Ovary (tissue), 3 donors: ENCODE data around the gene WDR93.

ENCODE experiments used
- CTCF ChIP-seq, 3 donors: fragments of 450-650 bp in 2 of 3; fragments of 200-600 bp in 1 of 3; IDR thresholded peaks; one replicate each; pipeline versions ENCODE4 v1.5.1 to v1.8.0; 2016 to 2022; ENCODE audit warnings: antibody characterized with exemption in 3 of 3, mild to moderate bottlenecking in 1 of 3
- EP300 ChIP-seq: sonication (generic); formaldehyde crosslinking; IDR thresholded peaks from one replicate; pipeline ENCODE4 v1.6.1; 2017; ENCODE audit warnings: antibody characterized with exemption
- donor health status: DM: no; HTN: no; CAD: no.

GRCh38 chr15:89654847-89655805 is 35.5 kb upstream of the WDR93 start, which contains the start of gene KIF7:
- TF ChIP-seq CTCF (IDR thresholded peaks at IDR 0.05) (no peak), EP300 (no peak)
